Measurements from ENCODE around the gene CPLX3.

DNA sequence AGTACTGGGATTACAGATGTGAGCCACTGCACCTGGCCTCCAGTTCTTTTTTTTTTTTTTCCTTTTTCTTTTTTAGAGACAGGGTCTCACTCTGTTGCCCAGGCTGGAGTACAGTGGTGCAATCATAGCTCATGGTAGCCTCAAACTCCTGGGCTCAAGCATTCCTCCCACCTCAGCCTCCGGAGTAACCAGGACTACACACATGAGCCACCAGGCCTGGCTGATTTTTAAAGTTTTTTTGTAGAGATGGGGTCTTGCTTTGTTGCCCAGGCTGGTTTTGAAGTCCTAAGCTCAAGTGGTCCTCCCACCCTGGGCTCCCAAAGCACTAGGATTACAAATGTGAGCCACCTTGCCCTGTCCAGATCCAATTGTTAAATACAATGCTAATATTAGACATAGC, 30.1 kb downstream of the CPLX3 start:
- TF ChIP-seq POLR2A (IDR thresholded peaks at IDR 0.05), result no peak
- TF ChIP-seq, protein P1, sequence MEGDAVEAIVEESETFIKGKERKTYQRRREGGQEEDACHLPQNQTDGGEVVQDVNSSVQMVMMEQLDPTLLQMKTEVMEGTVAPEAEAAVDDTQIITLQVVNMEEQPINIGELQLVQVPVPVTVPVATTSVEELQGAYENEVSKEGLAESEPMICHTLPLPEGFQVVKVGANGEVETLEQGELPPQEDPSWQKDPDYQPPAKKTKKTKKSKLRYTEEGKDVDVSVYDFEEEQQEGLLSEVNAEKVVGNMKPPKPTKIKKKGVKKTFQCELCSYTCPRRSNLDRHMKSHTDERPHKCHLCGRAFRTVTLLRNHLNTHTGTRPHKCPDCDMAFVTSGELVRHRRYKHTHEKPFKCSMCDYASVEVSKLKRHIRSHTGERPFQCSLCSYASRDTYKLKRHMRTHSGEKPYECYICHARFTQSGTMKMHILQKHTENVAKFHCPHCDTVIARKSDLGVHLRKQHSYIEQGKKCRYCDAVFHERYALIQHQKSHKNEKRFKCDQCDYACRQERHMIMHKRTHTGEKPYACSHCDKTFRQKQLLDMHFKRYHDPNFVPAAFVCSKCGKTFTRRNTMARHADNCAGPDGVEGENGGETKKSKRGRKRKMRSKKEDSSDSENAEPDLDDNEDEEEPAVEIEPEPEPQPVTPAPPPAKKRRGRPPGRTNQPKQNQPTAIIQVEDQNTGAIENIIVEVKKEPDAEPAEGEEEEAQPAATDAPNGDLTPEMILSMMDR (IDR thresholded peaks at IDR 0.05), result no peak

Data from uterus (tissue), 2 donors.